Hematopoietic multipotent progenitor cell treated with erythropoietin and hydrocortisone succinate and interleukin-3 and kit ligand, for 17 days (in vitro differentiated cells): ENCODE data around the gene MED19.
A peak's percentile ranks its signal among the peaks of the same experiment; 100 is the strongest.
"Not testable (repeated sequence)": the region's sequence is repeated elsewhere in the genome, so short reads cannot be mapped to it uniquely, and the experiment has no call there.

Source experiments
- DNase-seq: peaks from one replicate; pipeline ENCODE4 v3.0.0-alpha.2; 2015; ENCODE audit warnings: low spot score

Gene MED19, protein sequence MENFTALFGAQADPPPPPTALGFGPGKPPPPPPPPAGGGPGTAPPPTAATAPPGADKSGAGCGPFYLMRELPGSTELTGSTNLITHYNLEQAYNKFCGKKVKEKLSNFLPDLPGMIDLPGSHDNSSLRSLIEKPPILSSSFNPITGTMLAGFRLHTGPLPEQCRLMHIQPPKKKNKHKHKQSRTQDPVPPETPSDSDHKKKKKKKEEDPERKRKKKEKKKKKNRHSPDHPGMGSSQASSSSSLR

DNA sequence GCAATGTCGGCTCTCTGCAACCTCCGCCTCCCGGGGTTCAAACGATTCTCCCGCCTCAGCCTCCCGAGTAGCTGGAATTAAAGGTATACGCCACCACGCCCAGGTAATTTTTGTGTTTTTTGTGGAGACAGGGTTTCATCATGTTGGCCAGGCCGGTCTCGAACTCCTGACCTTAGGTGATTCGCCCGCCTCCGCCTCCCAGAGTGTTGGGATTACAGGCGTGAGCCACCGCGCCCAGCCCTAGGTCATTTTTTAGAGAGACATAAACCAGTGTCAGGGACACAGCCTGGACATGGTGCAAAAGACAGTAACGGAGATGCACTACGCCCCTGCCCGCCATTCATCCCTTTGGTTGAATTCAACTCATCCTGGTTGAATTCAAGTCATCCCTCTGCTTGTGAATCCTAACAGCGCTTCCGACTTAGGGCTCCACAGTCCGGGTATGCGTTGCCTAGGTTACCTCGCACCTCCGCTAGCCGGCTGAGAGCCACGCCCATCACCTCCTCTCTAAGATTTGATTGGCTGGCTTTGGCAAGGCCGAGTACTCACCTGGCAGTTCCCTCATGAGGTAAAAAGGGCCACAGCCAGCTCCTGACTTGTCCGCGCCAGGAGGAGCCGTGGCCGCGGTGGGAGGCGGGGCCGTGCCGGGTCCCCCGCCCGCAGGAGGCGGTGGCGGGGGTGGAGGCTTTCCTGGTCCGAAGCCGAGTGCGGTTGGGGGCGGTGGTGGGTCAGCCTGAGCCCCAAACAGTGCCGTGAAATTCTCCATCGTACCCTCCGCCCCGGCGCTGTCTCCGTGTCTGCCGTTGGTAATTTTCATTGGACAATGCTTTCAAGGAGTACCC lies at the start of gene MED19:
TSS of gene MED19 (minus strand) at position 802 of the 842 bp plus-strand sequence. CDS start at position 766, 36 bp downstream.
- peak; percentile 91 for DNase-seq

DNA sequence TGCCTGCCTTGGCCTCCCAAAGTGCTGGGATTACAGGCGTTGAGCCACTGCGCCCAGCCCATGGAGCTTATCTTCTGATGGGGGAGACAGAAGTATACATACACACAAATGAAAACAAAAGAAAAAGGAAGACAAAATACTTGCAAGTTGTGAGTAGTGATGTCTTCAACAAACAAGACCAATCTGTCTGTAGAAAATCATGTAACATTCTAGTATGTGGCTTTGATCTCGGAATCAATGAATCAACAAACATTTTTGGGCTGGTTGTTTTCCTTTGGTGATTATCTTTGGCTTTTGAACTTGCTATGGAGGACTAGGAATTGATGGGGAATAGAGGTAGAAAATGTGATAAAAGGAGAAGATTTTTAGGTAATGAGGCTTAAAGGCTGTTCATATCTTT lies 46.2 kb upstream of the MED19 start:
- no peak for DNase-seq

DNA sequence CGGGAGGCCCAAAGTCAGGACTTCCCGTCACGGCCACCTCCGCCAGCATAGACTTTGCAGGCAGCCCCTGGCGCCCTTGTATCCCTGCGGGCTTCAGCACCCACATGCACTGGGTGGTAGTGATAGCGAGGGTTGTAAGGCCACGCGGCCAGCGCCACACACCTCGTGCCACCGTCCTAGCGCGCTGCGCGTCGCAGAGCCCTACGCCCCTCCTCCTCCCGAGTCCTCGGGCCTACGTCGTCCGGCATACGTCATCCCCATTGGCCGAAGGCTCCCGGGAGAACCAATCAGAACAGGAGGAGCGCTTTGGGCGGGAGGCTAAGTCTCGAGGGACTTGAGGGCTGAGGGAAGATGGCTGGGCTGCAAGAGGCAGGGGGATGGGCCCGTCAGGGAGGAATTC lies 40.9 kb upstream of the MED19 start:
- DNase-seq, result no peak

DNA sequence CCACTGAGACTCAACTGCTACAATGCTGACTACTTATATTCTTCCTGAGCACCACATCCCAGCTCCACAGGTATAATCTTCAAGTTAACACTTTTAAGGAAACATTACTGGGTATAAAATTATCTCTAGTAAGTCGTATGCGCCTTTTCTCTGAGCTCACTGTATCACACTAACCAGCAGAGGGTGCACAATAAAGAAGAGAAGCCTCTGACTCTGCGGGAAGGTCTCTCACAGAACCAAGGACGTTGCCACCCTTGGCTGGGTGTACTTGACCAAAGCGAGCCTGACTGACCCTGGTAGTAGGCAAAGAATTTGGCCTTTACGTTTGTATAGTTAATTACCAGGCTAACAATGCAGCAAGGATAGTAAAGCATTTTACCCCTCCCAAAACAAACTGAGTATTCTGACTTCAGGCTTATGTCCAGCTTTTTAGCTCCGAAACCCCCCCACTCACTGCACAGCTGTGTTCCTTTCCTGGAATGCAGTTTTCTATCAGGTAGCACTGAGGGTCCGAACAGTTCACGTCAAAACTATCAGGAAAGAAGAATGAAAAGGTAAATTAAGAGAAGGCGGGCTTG lies 39.8 kb upstream of the MED19 start, which contains the start of gene BTBD18:
TSS of gene BTBD18 (minus strand) at position 144 of the 578 bp plus-strand sequence. CDS start 631 bp downstream, outside the sequence.
- DNase-seq, result peak; percentile 42

DNA sequence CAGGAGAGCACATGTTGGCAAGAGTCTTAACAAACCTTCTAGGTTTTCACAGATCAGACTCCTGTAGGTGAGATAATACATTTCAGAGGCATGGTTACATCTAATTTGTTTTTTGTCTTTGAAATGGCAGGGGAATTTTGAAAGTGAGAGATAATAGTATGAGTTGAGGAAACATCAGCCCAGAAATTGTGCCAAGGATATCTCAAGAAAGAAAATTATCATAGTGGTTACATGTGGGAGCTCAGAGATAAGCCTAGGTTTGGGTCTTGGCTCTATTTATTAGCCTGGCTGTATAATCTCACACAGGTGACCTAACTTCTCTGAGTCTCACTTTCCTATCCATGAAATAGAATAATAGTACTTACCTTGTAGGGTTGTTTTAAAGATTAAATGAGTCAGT lies 39.2 kb upstream of the MED19 start:
- no peak for DNase-seq

DNA sequence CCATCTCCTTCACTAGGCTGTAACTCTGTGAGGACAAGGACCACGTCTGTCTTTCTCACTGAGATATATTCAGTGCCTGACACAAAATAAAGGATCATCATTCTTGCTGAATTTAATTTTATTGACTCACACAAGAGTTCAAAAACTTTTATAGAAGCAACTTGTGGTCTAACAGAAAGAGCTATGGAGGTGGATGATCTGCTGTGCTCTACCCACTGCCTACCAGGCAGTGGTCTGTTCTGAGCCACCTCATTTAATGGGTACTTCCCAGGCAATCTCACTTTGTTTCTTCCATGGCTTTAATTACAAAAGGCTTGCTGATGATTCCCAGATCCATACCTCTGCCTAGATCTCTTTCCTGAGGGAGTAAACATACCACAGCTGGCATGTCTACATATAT lies 34.9 kb upstream of the MED19 start:
- no peak for DNase-seq

DNA sequence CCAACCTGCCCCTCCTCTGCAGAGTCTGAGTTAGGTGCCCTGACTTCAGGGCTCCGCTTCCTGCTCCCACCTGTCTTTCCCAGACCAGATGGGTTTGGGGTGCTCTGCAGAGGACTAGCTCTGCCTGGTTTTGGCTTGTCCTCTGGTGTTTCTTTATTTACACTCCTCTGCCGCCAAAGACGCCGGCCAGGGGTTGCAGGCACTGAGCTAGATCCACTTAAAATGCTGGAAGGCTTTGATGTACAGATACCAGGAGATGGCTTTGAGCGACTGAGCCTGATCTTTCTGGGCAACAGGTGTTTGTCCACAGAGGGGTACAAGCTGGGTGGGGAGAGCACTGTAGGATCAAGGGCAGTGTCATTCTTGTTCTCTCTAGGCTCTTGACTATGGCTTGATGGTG lies 33.2 kb upstream of the MED19 start:
- DNase-seq, result no peak

DNA sequence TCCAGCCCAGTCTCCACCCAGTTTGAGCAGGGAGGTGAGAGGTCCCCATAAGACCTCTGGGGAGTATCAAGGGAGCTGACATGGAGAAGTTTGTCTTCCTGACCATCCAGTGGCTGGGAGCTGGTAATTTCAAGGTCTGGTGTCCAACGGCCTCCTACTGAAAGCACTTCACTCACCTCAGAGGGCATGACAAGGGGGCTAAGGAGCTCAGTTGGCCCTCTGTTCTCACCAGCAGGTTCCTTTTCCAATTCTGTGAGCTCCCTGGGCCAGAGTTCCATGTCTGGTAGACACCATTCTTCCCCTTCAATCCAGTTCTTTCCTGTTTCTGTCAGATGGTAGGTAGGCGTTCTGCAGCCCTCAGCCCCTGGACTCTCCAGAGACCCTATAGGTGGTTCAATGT lies 32.3 kb upstream of the MED19 start:
- DNase-seq, result no peak

DNA sequence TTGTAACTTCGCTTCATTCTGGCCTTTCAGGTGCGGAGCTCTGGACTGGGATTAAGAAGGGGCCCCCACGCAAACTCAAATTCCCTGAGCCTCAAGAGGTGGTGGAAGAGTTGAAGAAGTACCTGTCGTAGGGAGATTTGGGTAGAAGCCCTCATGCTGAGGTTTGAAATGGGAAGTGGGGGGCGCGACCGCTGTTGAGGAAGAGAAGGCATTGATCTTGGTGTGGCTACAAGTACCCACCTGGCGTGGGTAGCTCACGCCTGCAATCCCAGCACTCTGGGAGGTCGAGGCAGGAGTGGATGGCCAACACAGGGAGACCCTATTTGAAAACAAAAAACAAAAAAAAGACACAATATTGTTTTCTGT lies 30.1 kb upstream of the MED19 start:
- DNase-seq, result no peak

DNA sequence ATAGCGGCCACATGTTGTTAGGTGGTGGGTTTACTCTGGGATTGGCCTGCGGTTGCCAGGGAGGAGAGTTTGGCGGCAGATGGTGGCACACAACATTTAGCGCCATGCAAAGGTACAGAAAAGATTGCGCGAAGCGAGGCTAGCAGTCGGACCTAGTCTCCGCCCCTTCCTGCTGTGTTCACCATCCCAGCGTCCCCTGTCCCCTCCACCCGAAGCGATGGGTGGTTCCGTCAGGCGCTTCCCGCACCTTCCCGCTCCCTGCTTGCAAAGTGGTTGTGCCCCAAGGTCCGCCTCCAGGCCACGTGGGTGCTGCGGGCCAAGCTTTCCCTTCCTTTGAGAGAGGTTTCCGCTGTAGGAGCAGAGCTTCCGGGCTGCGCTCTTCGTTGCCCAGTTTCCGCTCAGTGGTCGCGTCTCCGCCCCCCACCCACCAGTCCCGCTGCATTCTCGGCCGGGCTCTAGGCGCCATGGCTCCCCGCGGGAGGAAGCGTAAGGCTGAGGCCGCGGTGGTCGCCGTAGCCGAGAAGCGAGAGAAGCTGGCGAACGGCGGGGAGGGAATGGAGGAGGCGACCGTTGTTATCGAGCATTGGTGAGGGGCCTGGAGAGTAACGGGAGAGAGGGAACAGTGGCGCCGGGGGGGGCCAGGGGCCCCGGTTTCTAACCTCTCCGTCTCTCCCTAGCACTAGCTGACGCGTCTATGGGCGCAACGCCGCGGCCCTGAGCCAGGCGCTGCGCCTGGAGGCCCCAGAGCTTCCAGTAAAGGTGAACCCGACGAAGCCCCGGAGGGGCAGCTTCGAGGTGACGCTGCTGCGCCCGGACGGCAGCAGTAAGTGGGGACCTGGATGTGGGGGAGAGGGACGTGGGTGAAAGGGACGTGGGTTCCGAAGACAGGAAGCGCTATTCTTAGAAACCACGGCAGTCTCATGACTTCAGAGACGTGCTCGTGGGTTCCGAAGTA lies 29.4 kb upstream of the MED19 start, which contains the start of gene SELENOH:
TSS of gene SELENOH (plus strand) at position 360 of the 955 bp plus-strand sequence. CDS start at position 465, 105 bp downstream.
- DNase-seq, result peak; percentile 76

DNA sequence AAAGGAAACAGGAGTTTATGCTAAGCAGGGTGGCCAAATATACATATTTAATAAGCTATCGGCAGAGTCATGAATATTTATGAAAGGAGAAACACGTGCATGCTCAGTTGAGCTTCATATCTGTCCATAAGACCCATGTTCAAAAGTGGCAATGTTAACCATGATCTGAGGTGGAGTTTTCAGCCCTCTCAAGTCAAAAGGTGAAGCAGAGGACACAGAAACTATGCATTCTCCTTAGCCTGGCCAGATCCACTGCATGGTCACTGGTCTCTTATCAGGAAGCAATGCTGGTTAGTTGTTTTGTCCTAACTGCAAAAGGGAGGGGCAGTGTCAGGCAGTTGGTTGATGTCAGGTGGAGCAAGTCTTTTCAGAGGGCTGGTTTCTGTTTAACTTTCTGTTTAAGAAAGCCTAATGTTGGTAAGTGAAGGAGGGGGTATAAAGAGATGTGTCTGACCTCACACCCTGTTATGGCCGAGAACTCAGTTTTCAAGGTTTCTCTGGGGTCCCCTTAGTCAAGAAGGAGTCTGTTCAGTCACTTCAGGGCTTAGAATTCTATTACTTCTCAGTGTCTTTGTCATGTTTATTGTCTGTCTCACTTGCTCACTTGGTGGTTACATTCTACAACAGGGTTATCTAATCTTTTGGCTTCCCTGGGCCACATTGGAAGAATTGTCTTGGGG lies 23.7 kb upstream of the MED19 start:
- peak; percentile 20 for DNase-seq

DNA sequence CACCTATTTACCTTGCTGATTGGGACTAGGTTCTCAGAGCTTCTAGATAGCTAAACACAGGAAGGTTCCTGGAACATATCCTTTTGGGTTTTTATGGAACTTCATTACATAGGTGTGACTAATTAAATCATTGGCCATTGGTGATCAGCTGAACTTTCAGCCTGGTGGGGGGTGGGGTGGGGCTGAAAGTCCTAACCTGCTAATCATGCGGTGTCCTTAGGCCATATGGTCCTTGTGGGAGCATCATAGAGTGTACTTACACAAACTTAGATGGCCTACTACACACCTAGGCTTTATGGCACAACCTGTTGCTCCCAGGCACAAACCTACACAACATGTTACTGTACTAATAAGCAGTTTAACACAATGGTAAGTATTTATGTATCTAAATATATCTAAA lies 20.6 kb upstream of the MED19 start:
- no peak for DNase-seq

DNA sequence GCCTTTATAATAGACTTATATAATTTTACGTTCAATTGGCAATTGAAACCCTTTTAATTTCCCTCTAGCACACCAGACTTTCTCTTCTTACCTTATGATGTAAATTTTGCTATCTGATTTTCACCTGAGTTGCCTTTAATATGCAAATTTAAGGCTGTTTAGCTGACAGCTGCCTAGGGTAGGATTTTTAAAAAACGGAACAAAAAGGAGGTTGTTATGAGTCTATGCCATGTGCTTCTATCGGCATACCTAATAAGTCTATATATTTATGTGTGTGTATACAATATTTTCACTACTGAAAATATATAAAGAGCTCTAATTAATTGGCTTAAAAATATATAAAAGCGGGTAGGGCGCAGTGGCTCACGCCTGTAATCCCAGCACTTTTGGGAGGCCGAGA lies 17.5 kb upstream of the MED19 start:
- DNase-seq, result no peak

DNA sequence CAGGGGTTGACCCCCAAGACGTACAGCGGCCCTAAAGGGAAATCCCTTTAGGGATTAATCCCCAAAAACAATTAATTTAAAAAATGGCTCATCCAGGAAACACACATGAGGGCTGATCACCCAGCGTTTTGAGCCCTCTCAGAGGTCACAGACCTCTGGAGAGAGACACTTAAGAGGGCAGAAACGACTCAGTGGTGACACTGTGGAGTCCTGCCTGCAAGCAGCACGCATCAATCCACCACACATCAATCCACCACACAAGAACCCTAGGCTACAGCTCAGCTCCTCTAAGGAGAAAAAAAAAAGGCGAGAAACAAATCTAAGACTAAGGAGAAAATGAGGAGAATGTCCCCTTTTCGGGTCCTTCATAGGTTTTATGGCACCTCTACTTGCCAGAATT lies 16.8 kb upstream of the MED19 start:
- no peak for DNase-seq

DNA sequence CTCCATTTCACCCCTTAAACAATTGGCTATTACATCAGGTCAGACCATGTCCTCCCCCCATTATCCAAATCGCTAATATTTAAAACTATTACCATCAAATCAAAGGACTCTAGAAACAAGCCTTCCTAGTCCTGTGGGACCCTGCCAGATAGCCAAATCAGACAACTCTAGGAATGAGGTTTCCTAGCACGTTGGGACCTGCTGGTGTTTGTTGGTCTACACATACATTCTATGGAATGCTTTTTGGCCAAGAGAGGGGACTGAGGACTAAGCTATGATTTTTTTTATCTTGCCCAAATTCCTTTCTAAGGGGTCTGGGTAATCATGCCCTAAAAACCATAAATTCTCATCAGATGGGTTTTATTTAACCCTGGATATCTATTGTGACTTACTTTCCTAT lies 15.2 kb upstream of the MED19 start:
- no peak for DNase-seq

DNA sequence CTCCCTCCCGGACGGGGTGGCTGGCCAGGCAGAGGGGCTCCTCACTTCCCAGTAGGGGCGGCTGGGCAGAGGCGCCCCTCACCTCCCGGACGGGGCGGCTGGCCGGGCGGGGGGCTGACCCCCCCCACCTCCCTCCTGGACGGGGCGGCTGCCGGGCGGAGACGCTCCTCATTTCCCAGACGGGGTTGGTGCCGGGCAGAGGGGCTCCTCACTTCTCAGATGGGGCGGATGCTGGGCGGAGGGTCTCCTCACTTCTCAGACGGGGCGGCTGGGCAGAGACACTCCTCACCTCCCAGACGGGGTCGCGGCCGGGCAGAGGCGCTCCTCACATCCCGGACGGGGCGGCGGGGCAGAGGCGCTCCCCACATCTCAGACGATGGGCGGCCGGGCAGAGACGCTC lies 4.7 kb upstream of the MED19 start:
- DNase-seq, result not testable (repeated sequence)

DNA sequence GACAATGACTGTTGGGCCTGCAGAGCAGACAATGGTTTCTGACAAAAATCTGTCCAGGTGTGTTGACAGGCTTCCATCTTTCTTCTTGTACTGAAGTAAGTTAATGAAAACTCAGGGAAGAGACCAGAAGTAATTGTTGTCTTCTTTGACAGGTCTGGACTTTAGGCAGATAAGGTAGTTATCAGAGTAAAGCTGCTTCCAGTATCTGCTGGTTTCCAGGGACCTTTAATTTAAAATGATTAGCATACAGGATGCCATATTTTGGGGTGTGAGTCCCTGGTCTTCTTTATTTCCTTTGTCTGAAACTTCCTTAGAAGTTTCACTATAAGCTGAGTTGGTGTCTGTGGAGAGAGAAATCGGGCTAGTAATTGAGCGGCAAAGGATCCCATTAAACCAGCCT lies 1.8 kb upstream of the MED19 start:
- DNase-seq, result no peak

DNA sequence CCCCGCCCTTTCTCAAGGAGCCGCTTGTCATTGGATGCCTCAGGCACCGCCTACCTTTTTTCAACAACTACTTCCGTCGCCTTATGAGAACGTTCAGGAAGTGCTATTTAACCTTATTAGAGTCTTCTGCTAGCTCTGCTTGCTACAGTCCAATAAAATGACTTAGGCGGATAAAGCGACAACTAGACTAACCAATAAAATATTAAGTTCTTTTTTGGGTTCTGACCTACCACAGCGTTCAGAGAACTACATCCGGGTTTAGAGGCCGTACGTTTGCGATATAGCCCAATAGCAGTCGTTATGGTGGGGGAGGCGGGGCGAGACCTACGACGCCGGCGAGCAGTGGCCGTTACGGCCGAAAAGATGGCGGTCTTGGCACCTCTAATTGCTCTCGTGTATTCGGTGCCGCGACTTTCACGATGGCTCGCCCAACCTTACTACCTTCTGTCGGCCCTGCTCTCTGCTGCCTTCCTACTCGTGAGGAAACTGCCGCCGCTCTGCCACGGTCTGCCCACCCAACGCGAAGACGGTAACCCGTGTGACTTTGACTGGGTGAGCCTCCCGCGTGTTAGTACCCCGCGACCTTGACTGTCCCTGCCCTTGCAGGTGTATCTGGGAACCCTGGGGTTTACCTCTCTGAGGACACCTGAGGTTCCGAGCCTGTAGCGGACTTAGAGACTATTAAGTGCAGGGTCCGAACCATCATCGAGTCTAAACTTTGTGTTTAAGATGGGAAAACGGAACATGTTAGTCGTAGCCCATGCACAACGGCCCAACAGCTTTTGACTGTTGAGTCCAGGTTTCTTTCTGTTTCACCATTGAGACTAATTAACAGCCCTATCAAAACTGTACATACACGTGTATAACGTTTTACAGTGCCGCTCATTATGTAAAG lies 488 bp upstream of the MED19 start, which contains the start of gene TMX2:
TSS of gene TMX2 (plus strand) at position 338 of the 895 bp plus-strand sequence. CDS start at position 364, 26 bp downstream.
- peak; percentile 96 for DNase-seq

DNA sequence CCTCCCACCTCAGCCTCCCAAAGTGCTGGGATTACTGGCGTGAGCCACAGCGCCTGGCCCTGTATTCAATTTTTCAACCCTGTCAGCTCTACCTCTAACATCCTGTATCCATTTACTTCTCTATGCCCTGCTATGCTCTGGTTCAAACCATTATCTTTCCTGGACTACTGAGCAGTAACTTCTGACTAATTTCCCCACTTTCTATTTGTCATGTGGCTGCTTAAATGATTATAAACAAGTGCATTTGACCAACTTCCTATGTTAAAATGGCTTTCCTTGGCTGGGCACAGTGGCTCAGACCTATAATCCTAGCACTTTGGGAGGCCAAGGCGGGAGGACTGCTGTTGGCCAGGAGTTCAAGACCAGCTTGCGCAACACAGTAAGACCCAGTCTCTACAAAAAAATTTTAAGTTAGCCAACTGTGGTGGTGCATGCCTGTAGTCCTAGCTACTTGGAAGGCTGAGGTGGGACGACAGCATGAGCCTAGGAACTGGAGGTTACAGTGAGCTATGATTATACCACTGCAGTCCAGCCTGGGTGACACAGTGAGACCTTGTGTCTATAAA lies 2.1 kb downstream of the MED19 start:
- no peak for DNase-seq

DNA sequence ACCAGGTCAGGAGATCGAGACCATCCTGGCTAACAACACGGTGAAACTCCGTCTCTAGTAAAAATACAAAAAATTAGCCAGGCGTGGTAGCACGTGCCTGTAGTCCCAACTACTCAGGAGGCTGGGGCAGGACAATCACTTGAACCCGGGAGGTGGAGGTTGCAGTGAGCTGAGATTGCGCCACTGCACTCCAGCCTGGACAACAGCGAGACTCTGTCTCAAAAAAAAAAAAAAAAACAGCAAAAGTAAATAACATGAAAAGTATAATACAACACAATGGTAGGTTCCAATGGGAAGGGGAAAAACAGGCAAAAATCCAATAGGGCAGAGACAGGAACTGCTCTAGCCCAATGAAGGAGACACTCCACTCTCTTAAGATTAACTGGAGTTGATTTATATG lies 6.6 kb downstream of the MED19 start:
- DNase-seq, result not testable (repeated sequence)
